ENCODE data around the gene NUDT7. TPM values are rescaled to one million over a fixed set of nuclear protein-coding genes. Genes with fewer than 3 reads are reported as not detected.

The NUDT7 gene
- polyA plus RNA-seq, 3 donors, result 4.2 to 6.1 (median 5.0) TPM

DNA sequence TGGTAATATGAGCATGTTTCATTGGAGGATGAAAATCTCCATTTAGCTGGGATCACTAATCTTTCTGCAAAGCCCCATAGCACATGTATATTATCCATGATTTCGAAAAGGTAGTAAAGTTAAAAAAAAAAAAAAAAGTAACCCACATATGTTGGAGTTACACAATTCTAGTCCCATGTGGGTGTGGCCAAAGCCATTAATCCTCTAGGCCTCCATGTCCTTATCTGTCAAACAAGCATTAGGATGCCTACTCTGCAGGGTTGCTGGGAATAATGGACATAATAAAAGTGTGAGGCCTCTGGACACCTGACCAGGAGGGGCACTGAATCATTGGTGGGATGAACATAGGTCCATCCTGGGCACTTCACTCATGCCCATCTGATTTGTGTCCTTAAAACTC is 36.9 kb downstream of the NUDT7 start:
- Mint-ChIP-seq H3K27me3 (ENCODE audit: low read depth in 3 of 3) (peaks cover 0 to 3% (median 0%) of the 10 kb centered on the region in 3 donors), H3K4me1 (no peaks in the 10 kb centered on the region), H3K4me3 (no peak overlapping the region), H3K9me3 (peaks cover 0 to 6% (median 2%) of the 10 kb centered on the region in 7 donors), H3K27ac (peak overlapping the region in 1 of 7 donors; percentile 60), H3K36me3 (no peaks in the 10 kb centered on the region)
- DNase-seq, result no peak
- TF ChIP-seq, protein P1, sequence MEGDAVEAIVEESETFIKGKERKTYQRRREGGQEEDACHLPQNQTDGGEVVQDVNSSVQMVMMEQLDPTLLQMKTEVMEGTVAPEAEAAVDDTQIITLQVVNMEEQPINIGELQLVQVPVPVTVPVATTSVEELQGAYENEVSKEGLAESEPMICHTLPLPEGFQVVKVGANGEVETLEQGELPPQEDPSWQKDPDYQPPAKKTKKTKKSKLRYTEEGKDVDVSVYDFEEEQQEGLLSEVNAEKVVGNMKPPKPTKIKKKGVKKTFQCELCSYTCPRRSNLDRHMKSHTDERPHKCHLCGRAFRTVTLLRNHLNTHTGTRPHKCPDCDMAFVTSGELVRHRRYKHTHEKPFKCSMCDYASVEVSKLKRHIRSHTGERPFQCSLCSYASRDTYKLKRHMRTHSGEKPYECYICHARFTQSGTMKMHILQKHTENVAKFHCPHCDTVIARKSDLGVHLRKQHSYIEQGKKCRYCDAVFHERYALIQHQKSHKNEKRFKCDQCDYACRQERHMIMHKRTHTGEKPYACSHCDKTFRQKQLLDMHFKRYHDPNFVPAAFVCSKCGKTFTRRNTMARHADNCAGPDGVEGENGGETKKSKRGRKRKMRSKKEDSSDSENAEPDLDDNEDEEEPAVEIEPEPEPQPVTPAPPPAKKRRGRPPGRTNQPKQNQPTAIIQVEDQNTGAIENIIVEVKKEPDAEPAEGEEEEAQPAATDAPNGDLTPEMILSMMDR (IDR thresholded peaks at IDR 0.05), result no peak
- Histone ChIP-seq H4K20me1 (ENCODE audit: insufficient read depth, low read length) (no peaks in the 10 kb centered on the region), H3K4me2 (replicated peaks; ENCODE audit: extremely low read depth, low read length, poor library complexity, severe bottlenecking) (no peak overlapping the region), H3K36me3 (replicated peaks in 1 of 2; ENCODE audit: control insufficient read depth in 1 of 2, insufficient read depth in 2 of 2, low read length in 2 of 2) (no peaks in the 10 kb centered on the region), H3K79me2 (ENCODE audit: insufficient read depth, low read length) (no peaks in the 10 kb centered on the region), H3K9ac (ENCODE audit: insufficient read depth, low read length, poor library complexity, severe bottlenecking) (no peak overlapping the region), H3K4me1 (ENCODE audit: control insufficient read depth in 1 of 2, insufficient read depth in 2 of 2, low read length in 2 of 2) (no peaks in the 10 kb centered on the region), H3K27me3 (ENCODE audit: control insufficient read depth in 2 of 2, insufficient read depth in 2 of 2, low read length in 2 of 2) (no peaks in the 10 kb centered on the region), H3K9me3 (replicated peaks in 1 of 2; ENCODE audit: control insufficient read depth in 1 of 2, insufficient read depth in 1 of 2, low read length in 2 of 2) (no peaks in the 10 kb centered on the region), H3K4me3 (replicated peaks in 1 of 3; ENCODE audit: low read depth in 2 of 3, low read length in 3 of 3) (no peak overlapping the region), H3K27ac (ENCODE audit: low read depth in 1 of 2, low read length in 2 of 2) (no peak overlapping the region), H2AFZ (ENCODE audit: insufficient read depth, low read depth, low read length, poor library complexity, severe bottlenecking) (no peak overlapping the region)
- intact Hi-C loops (cut with micrococcal nuclease), result no loop called here
- no CpG with 5 or more reads among the region's 1 CpG for WGBS (ENCODE audit: insufficient coverage)

DNA sequence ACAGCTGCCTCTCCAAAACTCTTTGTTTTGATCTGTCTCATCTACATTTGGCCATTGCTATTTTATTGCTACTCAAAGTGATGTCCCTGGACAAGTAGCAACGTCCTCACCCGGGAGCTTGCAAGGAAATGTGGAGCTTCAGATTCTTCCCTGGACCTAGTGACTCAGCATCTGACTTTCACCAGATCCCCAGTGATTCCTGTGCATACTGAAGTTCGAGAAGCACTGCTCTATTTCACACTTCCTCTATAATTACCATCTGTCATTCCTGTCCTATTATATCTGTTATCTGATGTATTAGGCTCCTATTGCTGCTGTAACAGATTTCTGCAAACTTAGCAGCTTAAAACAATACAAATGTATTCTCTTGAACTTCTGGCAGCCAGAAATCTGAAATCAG is 37.5 kb downstream of the NUDT7 start:
- Mint-ChIP-seq H3K27ac (no peak overlapping the region), H3K36me3 (no peaks in the 10 kb centered on the region), H3K9me3 (peaks cover 0 to 6% (median 2%) of the 10 kb centered on the region in 7 donors), H3K4me1 (no peaks in the 10 kb centered on the region), H3K4me3 (no peak overlapping the region), H3K27me3 (ENCODE audit: low read depth in 3 of 3) (peaks cover 0 to 3% (median 0%) of the 10 kb centered on the region in 3 donors)
- Histone ChIP-seq H3K27me3 (ENCODE audit: control insufficient read depth in 2 of 2, insufficient read depth in 2 of 2, low read length in 2 of 2) (no peaks in the 10 kb centered on the region), H3K9me3 (replicated peaks in 1 of 2; ENCODE audit: control insufficient read depth in 1 of 2, insufficient read depth in 1 of 2, low read length in 2 of 2) (no peaks in the 10 kb centered on the region), H3K36me3 (replicated peaks in 1 of 2; ENCODE audit: control insufficient read depth in 1 of 2, insufficient read depth in 2 of 2, low read length in 2 of 2) (no peaks in the 10 kb centered on the region), H3K9ac (ENCODE audit: insufficient read depth, low read length, poor library complexity, severe bottlenecking) (no peak overlapping the region), H3K79me2 (ENCODE audit: insufficient read depth, low read length) (no peaks in the 10 kb centered on the region), H3K27ac (ENCODE audit: low read depth in 1 of 2, low read length in 2 of 2) (no peak overlapping the region), H4K20me1 (ENCODE audit: insufficient read depth, low read length) (no peaks in the 10 kb centered on the region), H2AFZ (ENCODE audit: insufficient read depth, low read depth, low read length, poor library complexity, severe bottlenecking) (no peak overlapping the region), H3K4me3 (replicated peaks in 1 of 3; ENCODE audit: low read depth in 2 of 3, low read length in 3 of 3) (no peak overlapping the region), H3K4me1 (ENCODE audit: control insufficient read depth in 1 of 2, insufficient read depth in 2 of 2, low read length in 2 of 2) (no peaks in the 10 kb centered on the region), H3K4me2 (replicated peaks; ENCODE audit: extremely low read depth, low read length, poor library complexity, severe bottlenecking) (no peak overlapping the region)
- TF ChIP-seq, protein P1 (IDR thresholded peaks at IDR 0.05), result no peak
- intact Hi-C loops (cut with micrococcal nuclease), result no loop called here
- no peak for DNase-seq
- 12% methylated on average over 2 of the region's 3 CpGs for WGBS (ENCODE audit: insufficient coverage)
